ENCODE results near the gene DDO. TPM values are rescaled to one million over a fixed set of nuclear protein-coding genes. Genes with fewer than 3 reads are reported as not detected.

Gene DDO
- total and polyA plus RNA-seq, 8 donors = 0.40 to 4.1 (median 1.2) TPM; not detected in 3

DNA sequence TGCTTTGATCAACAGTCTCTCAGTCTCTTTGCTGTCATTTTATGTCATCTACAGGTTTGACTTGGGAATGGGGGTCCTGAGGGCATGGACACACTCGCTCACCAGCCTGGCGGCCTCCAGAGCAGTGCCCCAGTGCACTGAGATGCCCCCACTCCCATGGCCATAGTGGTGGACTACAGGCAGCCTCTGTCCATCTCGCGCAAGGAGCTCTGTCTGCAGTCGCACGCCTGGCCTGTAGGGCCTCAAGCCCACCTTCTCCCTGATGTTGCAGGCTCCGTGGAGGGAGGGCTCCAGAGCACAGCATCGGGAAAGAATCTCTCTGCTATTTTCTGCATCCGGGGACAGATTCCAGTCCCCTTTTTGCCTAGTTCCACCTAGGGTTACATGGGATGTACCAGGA, 22.6 kb downstream of the DDO start:
- no peak overlapping the region for H3K27ac ChIP-seq
- no peaks in the 10 kb centered on the region for H3K9me3 ChIP-seq
- H3K27me3 ChIP-seq = no peaks in the 10 kb centered on the region
- intact Hi-C loops (cut with DNase I; ENCODE audit: low total_unique reads) = loop anchor here (10.0 kb wide), 3 partner anchors 218 to 688 kb away; partner anchors contain the start of gene WASF1
- DNase-seq = no peak
- no peak for TF ChIP-seq POLR2A (IDR thresholded peaks at IDR 0.05)
- 75 to 86% (median 78%) methylated on average over 9 of the region's 9 CpGs for WGBS, 5 donors
- peaks cover 7 to 24% (median 17%) of the 10 kb centered on the region in 4 donors for H3K4me1 ChIP-seq
- no peaks in the 10 kb centered on the region for H3K36me3 ChIP-seq
- no peak overlapping the region for H3K4me3 ChIP-seq

DNA sequence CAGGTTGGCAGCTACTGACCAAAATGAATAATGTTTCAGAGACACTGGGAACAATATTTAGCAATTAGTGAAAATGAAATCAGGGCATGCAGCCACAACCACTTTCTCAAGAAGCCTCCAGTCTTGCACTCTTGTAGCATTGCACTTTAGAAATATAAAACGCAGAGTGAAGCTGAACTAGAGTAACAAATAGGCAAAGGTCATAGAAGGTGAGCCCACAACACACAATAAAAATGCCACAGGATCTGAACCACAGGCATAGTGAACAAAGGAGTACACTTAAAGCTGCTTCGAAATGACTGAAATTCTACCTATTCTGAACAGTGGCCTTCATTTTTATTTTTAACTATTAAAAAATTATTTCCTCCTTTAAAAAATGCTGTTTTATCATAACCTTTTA, 25.0 kb downstream of the DDO start:
- intact Hi-C loops (cut with DNase I; ENCODE audit: low total_unique reads) = loop anchor here (10.0 kb wide), 3 partner anchors 216 to 686 kb away; partner anchors contain the start of gene WASF1
- no peak for DNase-seq
- Histone ChIP-seq H3K9me3 (no peaks in the 10 kb centered on the region), H3K4me3 (no peak overlapping the region), H3K4me1 (peaks cover 7 to 24% (median 17%) of the 10 kb centered on the region in 4 donors), H3K27ac (no peak overlapping the region), H3K36me3 (no peaks in the 10 kb centered on the region), H3K27me3 (no peaks in the 10 kb centered on the region)
- WGBS, 5 donors = 11 to 36% (median 19%) methylated on average over 2 of the region's 2 CpGs
- TF ChIP-seq POLR2AphosphoS5 (IDR thresholded peaks at IDR 0.05) (no peak), EP300 (IDR thresholded peaks at IDR 0.05) (no peak), POLR2A (IDR thresholded peaks at IDR 0.05) (no peak)
- TF ChIP-seq, protein P1, sequence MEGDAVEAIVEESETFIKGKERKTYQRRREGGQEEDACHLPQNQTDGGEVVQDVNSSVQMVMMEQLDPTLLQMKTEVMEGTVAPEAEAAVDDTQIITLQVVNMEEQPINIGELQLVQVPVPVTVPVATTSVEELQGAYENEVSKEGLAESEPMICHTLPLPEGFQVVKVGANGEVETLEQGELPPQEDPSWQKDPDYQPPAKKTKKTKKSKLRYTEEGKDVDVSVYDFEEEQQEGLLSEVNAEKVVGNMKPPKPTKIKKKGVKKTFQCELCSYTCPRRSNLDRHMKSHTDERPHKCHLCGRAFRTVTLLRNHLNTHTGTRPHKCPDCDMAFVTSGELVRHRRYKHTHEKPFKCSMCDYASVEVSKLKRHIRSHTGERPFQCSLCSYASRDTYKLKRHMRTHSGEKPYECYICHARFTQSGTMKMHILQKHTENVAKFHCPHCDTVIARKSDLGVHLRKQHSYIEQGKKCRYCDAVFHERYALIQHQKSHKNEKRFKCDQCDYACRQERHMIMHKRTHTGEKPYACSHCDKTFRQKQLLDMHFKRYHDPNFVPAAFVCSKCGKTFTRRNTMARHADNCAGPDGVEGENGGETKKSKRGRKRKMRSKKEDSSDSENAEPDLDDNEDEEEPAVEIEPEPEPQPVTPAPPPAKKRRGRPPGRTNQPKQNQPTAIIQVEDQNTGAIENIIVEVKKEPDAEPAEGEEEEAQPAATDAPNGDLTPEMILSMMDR (IDR thresholded peaks at IDR 0.05) = no peak

DNA sequence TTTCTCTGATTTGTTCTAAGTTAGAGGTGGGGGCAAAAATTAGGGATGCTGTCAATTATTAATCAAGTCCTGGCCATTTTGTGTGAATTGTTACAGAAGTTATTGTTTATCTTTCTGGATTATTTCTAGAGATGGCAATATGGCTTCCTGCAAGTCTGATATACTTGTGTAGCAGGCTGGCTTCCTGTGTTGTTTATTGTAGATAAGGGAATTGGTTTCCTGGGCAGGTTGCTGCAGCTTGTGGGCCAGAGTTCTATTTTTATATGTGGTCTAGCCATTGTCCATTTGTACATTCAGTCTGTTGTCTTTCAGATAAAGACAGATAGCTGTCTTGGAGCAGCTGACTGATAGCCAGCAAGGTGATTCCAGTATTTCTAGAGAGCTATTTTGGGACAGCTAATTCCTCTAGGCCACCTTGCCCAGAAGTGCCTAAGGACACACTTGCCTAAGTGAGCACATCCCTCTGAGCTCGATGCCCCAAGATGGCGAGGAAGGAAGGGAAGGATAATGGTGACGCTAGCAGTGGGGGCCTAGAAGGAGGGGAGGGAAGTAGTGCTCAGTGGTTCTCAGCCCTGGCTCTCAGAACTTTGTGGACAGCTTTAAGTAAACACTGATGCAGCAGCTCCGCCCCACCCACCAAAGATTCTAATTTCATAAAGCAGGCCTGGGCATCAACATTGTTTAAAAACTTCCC, 25.5 kb downstream of the DDO start:
- H3K4me1 ChIP-seq = peaks cover 7 to 24% (median 17%) of the 10 kb centered on the region in 4 donors
- peak; percentile 29 to 45 for DNase-seq
- H3K4me3 ChIP-seq = no peak overlapping the region
- WGBS, 5 donors = 31 to 58% (median 38%) methylated on average over 4 of the region's 4 CpGs
- H3K9me3 ChIP-seq = no peaks in the 10 kb centered on the region
- H3K27me3 ChIP-seq = no peaks in the 10 kb centered on the region
- no peaks in the 10 kb centered on the region for H3K36me3 ChIP-seq
- H3K27ac ChIP-seq = peak overlapping the region in 1 of 5 donors; percentile 0
- TF ChIP-seq POLR2A (IDR thresholded peaks at IDR 0.05) (no peak), POLR2AphosphoS5 (IDR thresholded peaks at IDR 0.05) (peak in 1 of 3 donors; percentile 34), EP300 (IDR thresholded peaks at IDR 0.05) (no peak)
- TF ChIP-seq, protein P1 (IDR thresholded peaks at IDR 0.05) = no peak
- intact Hi-C loops (cut with DNase I; ENCODE audit: low total_unique reads) = loop anchor here (10.0 kb wide), 3 partner anchors 215 to 685 kb away; partner anchors contain the start of gene WASF1

DNA sequence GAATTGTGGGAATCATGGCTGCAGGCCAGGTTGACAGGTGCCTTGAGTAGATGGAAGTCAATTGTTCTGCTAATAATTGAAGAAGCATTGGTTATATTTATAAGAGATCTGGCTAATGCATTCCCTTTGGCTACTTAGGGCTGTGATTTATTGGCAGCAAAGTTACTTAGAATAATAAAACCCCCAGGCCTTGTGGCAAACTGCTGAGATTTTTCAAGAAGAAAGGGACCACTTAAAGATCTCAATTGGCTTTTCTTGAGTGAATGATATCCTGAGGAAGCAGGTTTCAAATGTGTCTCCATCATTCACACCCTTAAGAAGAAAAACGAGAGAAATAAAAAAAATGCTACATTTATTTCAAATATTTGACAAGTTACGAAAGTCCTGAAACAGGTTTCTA, 27.4 kb downstream of the DDO start:
- 68 to 86% (median 79%) methylated on average over 2 of the region's 2 CpGs for WGBS, 5 donors
- TF ChIP-seq, protein P1 (IDR thresholded peaks at IDR 0.05) = no peak
- no peak for TF ChIP-seq EP300 (IDR thresholded peaks at IDR 0.05)
- intact Hi-C loops (cut with DNase I; ENCODE audit: low total_unique reads) = no loop called here
- no peak for DNase-seq
- H3K4me1 ChIP-seq = peaks cover 7 to 24% (median 17%) of the 10 kb centered on the region in 4 donors
- H3K27ac ChIP-seq = no peak overlapping the region
- H3K4me3 ChIP-seq = no peak overlapping the region
- no peaks in the 10 kb centered on the region for H3K9me3 ChIP-seq
- no peaks in the 10 kb centered on the region for H3K36me3 ChIP-seq
- no peaks in the 10 kb centered on the region for H3K27me3 ChIP-seq

DNA sequence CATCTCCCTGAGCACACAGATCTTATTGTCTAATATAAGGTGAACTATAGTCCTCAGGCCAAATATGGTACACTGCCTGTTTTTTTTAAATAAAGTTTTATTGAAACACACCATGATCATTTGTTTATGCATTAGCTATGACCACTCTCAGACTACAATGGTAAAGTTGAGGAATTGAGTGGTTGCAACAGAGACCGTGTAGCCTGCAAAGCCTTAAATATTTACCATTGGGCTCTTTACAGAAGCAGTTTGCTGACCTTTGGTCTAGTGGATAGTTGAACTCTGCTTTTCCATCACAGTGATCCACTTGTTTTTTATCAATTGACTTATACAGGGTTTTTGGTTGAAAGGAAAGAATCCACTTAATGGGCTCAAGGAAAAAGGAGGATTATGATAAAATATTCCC, 29.9 kb downstream of the DDO start:
- WGBS, 5 donors = 50 to 72% (median 64%) methylated on average over 1 of the region's 1 CpG
- Histone ChIP-seq H3K4me1 (peaks cover 7 to 21% (median 15%) of the 10 kb centered on the region in 4 donors), H3K36me3 (no peaks in the 10 kb centered on the region), H3K27ac (no peak overlapping the region), H3K27me3 (no peaks in the 10 kb centered on the region), H3K9me3 (no peaks in the 10 kb centered on the region), H3K4me3 (no peak overlapping the region)
- intact Hi-C loops (cut with DNase I; ENCODE audit: low total_unique reads) = no loop called here
- DNase-seq = no peak
- TF ChIP-seq EP300 (IDR thresholded peaks at IDR 0.05) = no peak
- TF ChIP-seq POLR2AphosphoS5 (IDR thresholded peaks at IDR 0.05) = no peak
- no peak for TF ChIP-seq POLR2A (IDR thresholded peaks at IDR 0.05)
- TF ChIP-seq, protein P1 (IDR thresholded peaks at IDR 0.05) = no peak
